Tibial nerve (tissue), 4 donors: ENCODE measurements around the gene FCHSD2. TPM values are rescaled to one million over a fixed set of nuclear protein-coding genes. Genes with fewer than 3 reads are reported as not detected.

Source experiments
- DNase-seq, 2 donors: peaks; one replicate each; pipeline ENCODE4 v3.0.0-alpha.2; 2019; ENCODE audit warnings: low spot score in 2 of 2
- H3K27ac ChIP-seq, 4 donors: fragments of 200-600 bp; sonication (generic) in 3 of 4; one replicate each; pipeline ENCODE4 v1.5.1; 2017 to 2019; ENCODE audit warnings: mild to moderate bottlenecking in 1 of 4
- H3K27me3 ChIP-seq, 2 donors: fragments of 200-600 bp; sonication (generic) in 1 of 2; one replicate each; pipeline versions ENCODE4 v1.5.1 to v1.6.0; 2017 to 2019
- H3K36me3 ChIP-seq, 3 donors: fragments of 200-600 bp; sonication (generic); one replicate each; pipeline ENCODE4 v1.5.1; 2018 to 2019
- H3K4me1 ChIP-seq, 4 donors: fragments of 200-600 bp; sonication (generic) in 3 of 4; one replicate each; pipeline ENCODE4 v1.5.1; 2017 to 2019
- H3K4me3 ChIP-seq, 4 donors: fragments of 200-600 bp; sonication (generic) in 3 of 4; one replicate each; pipeline ENCODE4 v1.5.1; 2017 to 2019; ENCODE audit warnings: mild to moderate bottlenecking in 1 of 4, moderate library complexity in 1 of 4
- H3K9me3 ChIP-seq, 4 donors: fragments of 200-600 bp; sonication (generic) in 3 of 4; one replicate each; pipeline ENCODE4 v1.5.1; 2017 to 2019
- CTCF ChIP-seq, 5 experiments: fragments of 200-600 bp in 3 of 5; fragments of 450-650 bp in 2 of 5; sonication (generic) in 3 of 5; IDR thresholded peaks; one replicate each; pipeline ENCODE4 v1.5.1; 2016 to 2019; ENCODE audit warnings: antibody characterized with exemption in 5 of 5, mild to moderate bottlenecking in 3 of 5, moderate library complexity in 2 of 5
- EP300 ChIP-seq, 2 donors: sonication (generic); formaldehyde crosslinking; IDR thresholded peaks; one replicate each; pipeline ENCODE4 v1.6.1; 2017; ENCODE audit warnings: antibody characterized with exemption in 2 of 2, mild to moderate bottlenecking in 1 of 2
- POLR2A ChIP-seq, 2 donors: fragments of 450-650 bp; IDR thresholded peaks; one replicate each; pipeline ENCODE4 v1.6.1; 2017; ENCODE audit warnings: antibody characterized with exemption in 2 of 2, mild to moderate bottlenecking in 2 of 2, moderate library complexity in 2 of 2
- WGBS, 2 donors: methylation state at CpG; one replicate each; pipeline ENCODE4 v1.1.5; 2018; 5-methylcytosine and 5-hydroxymethylcytosine counted together
- total RNA-seq, 4 donors: library from RNA; depleted of rRNA; stranded (reverse); fragments of >200 nt; gene quantifications; one replicate each; pipeline ENCODE4 v1.1.0, GENCODE V29; 2016

The FCHSD2 gene
- total RNA-seq, 4 donors from 2014 or later, result 19.5 to 29.1 (median 22.8) TPM

- Histone ChIP-seq H3K27ac (no peak overlapping the region), H3K36me3 (no peaks in the 10 kb centered on the region), H3K27me3 (no peaks in the 10 kb centered on the region), H3K4me3 (no peak overlapping the region), H3K4me1 (peaks cover 0 to 32% (median 7%) of the 10 kb centered on the region in 4 donors), H3K9me3 (no peaks in the 10 kb centered on the region)
- no peak for DNase-seq
- TF ChIP-seq EP300 (IDR thresholded peaks at IDR 0.05) (no peak), CTCF (IDR thresholded peaks at IDR 0.05) (no peak), POLR2A (IDR thresholded peaks at IDR 0.05) (no peak)
- 87% methylated on average over 6 of the region's 6 CpGs for WGBS, 2 donors
These were observed 170.7 kb downstream of the FCHSD2 start for GRCh38 chr11:72971192-72971967.

- Histone ChIP-seq H3K9me3 (no peaks in the 10 kb centered on the region), H3K36me3 (no peaks in the 10 kb centered on the region), H3K27ac (no peak overlapping the region), H3K4me1 (peaks cover 0 to 26% (median 7%) of the 10 kb centered on the region in 4 donors), H3K4me3 (no peak overlapping the region), H3K27me3 (no peaks in the 10 kb centered on the region)
- 83 to 85% methylated on average over 6 of the region's 6 CpGs for WGBS, 2 donors
- no peak for TF ChIP-seq POLR2A (IDR thresholded peaks at IDR 0.05)
- no peak for TF ChIP-seq EP300 (IDR thresholded peaks at IDR 0.05)
- TF ChIP-seq CTCF (IDR thresholded peaks at IDR 0.05), result no peak
- DNase-seq, result no peak
These were observed 171.5 kb downstream of the FCHSD2 start for GRCh38 chr11:72970557-72971118.

GRCh38 chr11:72969894-72970335 is 172.2 kb downstream of the FCHSD2 start:
- Histone ChIP-seq H3K27me3 (no peaks in the 10 kb centered on the region), H3K4me3 (no peak overlapping the region), H3K36me3 (no peaks in the 10 kb centered on the region), H3K4me1 (peaks cover 0 to 20% (median 4%) of the 10 kb centered on the region in 4 donors), H3K27ac (no peak overlapping the region), H3K9me3 (no peaks in the 10 kb centered on the region)
- no peak for DNase-seq
- TF ChIP-seq EP300 (IDR thresholded peaks at IDR 0.05) (no peak), CTCF (IDR thresholded peaks at IDR 0.05) (no peak), POLR2A (IDR thresholded peaks at IDR 0.05) (no peak)

GRCh38 chr11:72968390-72968789 is 173.7 kb downstream of the FCHSD2 start:
- H3K9me3 ChIP-seq, result no peaks in the 10 kb centered on the region
- no peaks in the 10 kb centered on the region for H3K27me3 ChIP-seq
- DNase-seq, result no peak
- H3K4me3 ChIP-seq, result no peak overlapping the region
- no peaks in the 10 kb centered on the region for H3K36me3 ChIP-seq
- no peak overlapping the region for H3K27ac ChIP-seq
- peaks cover 0 to 13% (median 0%) of the 10 kb centered on the region in 4 donors for H3K4me1 ChIP-seq
- TF ChIP-seq CTCF (IDR thresholded peaks at IDR 0.05) (no peak), EP300 (IDR thresholded peaks at IDR 0.05) (no peak), POLR2A (IDR thresholded peaks at IDR 0.05) (no peak)

- WGBS, 2 donors, result 78 to 82% methylated on average over 1 of the region's 1 CpG
- peaks cover 0 to 5% (median 0%) of the 10 kb centered on the region in 4 donors for H3K4me1 ChIP-seq
- TF ChIP-seq CTCF (IDR thresholded peaks at IDR 0.05), result no peak
- TF ChIP-seq POLR2A (IDR thresholded peaks at IDR 0.05), result no peak
- TF ChIP-seq EP300 (IDR thresholded peaks at IDR 0.05), result no peak
- no peaks in the 10 kb centered on the region for H3K27me3 ChIP-seq
- H3K9me3 ChIP-seq, result no peaks in the 10 kb centered on the region
- no peak overlapping the region for H3K4me3 ChIP-seq
- no peak for DNase-seq
- H3K27ac ChIP-seq, result no peak overlapping the region
- H3K36me3 ChIP-seq, result no peaks in the 10 kb centered on the region
These were observed 176.4 kb downstream of the FCHSD2 start for GRCh38 chr11:72965672-72966071.
